GM12878 (cell line): ENCODE measurements around the gene GPSM1.

Source experiments
- BRCA1 ChIP-seq: IDR thresholded peaks from 2 replicates; pipeline ENCODE4 v1.6.1; 2011; ENCODE audit warnings: low read depth, low read length, improper control_type of control experiment
- CHD2 ChIP-seq: IDR thresholded peaks from 2 replicates; pipeline ENCODE4 v1.6.1; 2011; ENCODE audit warnings: low read depth, low read length, improper control_type of control experiment, borderline replicate concordance
- ZNF217 ChIP-seq: fragments of 450-650 bp; IDR thresholded peaks from 2 replicates; pipeline ENCODE4 v1.6.1; 2017; ENCODE audit warnings: antibody characterized with exemption, mild to moderate bottlenecking

DNA sequence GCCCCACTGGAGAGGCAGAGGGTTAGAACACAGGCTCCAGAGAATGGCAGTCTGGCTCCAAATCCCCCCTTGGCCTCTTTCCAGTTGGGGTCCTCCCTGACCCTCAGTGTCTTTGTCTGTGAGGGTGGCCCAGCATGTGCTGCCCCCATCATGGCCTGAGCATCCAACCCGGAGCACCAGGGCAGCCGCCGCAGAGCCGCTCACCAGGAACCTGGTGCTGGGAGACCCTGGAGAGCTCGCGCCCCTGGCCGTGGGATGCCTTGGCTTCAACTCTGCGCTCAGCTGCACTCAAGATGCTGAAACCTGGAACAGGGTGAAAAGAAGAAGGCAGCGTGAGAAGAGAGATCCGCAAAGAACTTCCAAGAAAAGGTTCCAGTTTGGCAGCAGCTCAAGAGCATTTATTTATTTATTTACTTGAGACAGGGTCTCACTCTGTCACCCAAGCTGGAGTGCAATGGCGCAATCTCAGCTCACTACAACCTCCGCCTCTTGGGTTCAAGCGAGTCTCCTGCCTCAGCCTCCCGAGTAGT is 27.3 kb upstream of the GPSM1 start:
- TF ChIP-seq CHD2 (no peak), BRCA1 (no peak), ZNF217 (no peak)
